Measurements from ENCODE around the gene ITM2B.

The ITM2B gene

GRCh38 chr13:48249018-48249417 lies 16.0 kb downstream of the ITM2B start:
- TF ChIP-seq CTCF (IDR thresholded peaks at IDR 0.05; ENCODE audit: insufficient read depth, low read depth, low read length, missing control alignments) = no peak
- H3K4me3 ChIP-seq (ENCODE audit: low read length) = no peak overlapping the region
- DNase-seq (ENCODE audit: low read depth) = no peak

GRCh38 chr13:48251611-48252081 lies 18.6 kb downstream of the ITM2B start:
- no peak for DNase-seq (ENCODE audit: low read depth)
- H3K4me3 ChIP-seq (ENCODE audit: low read length) = no peak overlapping the region
- TF ChIP-seq CTCF (IDR thresholded peaks at IDR 0.05; ENCODE audit: insufficient read depth, low read depth, low read length, missing control alignments) = no peak

GRCh38 chr13:48252176-48252575 lies 19.2 kb downstream of the ITM2B start:
- DNase-seq (ENCODE audit: low read depth) = no peak
- H3K4me3 ChIP-seq (ENCODE audit: low read length) = no peak overlapping the region
- no peak for TF ChIP-seq CTCF (IDR thresholded peaks at IDR 0.05; ENCODE audit: insufficient read depth, low read depth, low read length, missing control alignments)

GRCh38 chr13:48253849-48254248 lies 20.8 kb downstream of the ITM2B start:
- no peak for DNase-seq (ENCODE audit: low read depth)
- no peak overlapping the region for H3K4me3 ChIP-seq (ENCODE audit: low read length)
- no peak for TF ChIP-seq CTCF (IDR thresholded peaks at IDR 0.05; ENCODE audit: insufficient read depth, low read depth, low read length, missing control alignments)

GRCh38 chr13:48255090-48255489 lies 22.1 kb downstream of the ITM2B start:
- DNase-seq (ENCODE audit: low read depth) = no peak
- no peak for TF ChIP-seq CTCF (IDR thresholded peaks at IDR 0.05; ENCODE audit: insufficient read depth, low read depth, low read length, missing control alignments)
- no peak overlapping the region for H3K4me3 ChIP-seq (ENCODE audit: low read length)

- DNase-seq (ENCODE audit: low read depth) = no peak
- TF ChIP-seq CTCF (IDR thresholded peaks at IDR 0.05; ENCODE audit: insufficient read depth, low read depth, low read length, missing control alignments) = no peak
- no peak overlapping the region for H3K4me3 ChIP-seq (ENCODE audit: low read length)
Measured at GRCh38 chr13:48255954-48256353, 22.9 kb downstream of the ITM2B start.

GRCh38 chr13:48258002-48258401 lies 25.0 kb downstream of the ITM2B start:
- no peak overlapping the region for H3K4me3 ChIP-seq (ENCODE audit: low read length)
- TF ChIP-seq CTCF (IDR thresholded peaks at IDR 0.05; ENCODE audit: insufficient read depth, low read depth, low read length, missing control alignments) = no peak
- no peak for DNase-seq (ENCODE audit: low read depth)

Data from epithelial cell of esophagus (primary cell).